ENCODE data around the gene GRAP. TPM values are rescaled to one million over a fixed set of nuclear protein-coding genes. Genes with fewer than 3 reads are reported as not detected.

GRAP gene
- total and polyA plus RNA-seq, 12 donors: 0.99 to 3.7 (median 2.3) TPM

DNA sequence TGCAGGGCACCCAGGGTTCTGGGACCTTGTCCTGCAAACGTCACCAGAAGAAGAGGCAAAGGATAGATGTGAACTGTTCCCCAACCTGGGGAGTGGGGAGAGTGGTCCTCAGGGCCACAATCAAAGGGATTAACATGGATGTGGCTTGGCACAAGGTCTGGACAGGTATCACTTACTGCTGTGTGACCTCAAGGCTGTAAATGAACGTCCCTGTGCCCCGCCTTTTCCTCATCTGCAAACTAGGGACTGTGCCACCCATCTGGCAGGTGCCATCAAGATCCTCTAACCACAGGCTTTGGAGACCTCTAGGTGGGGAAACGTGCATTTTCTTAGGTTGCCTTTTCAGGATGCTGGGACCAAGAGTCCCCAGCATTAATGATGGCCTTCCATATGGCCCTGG is 69.7 kb downstream of the GRAP start:
- no peak overlapping the region for H3K4me3 ChIP-seq
- H3K27me3 ChIP-seq: no peaks in the 10 kb centered on the region
- H3K4me1 ChIP-seq: no peaks in the 10 kb centered on the region
- intact Hi-C loops (cut with DNase I): loop anchor here in 2 of 10 donors (2.0 to 10.0 kb wide), 2 partner anchors 36 to 48 kb away; no protein-coding TSS in a partner anchor
- no peak overlapping the region for H3K27ac ChIP-seq
- no peak for ATAC-seq
- WGBS, 2 donors: 83 to 85% methylated on average over 4 of the region's 4 CpGs
- H3K36me3 ChIP-seq: peaks cover 0 to 10% (median 0%) of the 10 kb centered on the region in 9 donors
- no peaks in the 10 kb centered on the region for H3K9me3 ChIP-seq
- no peak for DNase-seq
- TF ChIP-seq, protein P1, sequence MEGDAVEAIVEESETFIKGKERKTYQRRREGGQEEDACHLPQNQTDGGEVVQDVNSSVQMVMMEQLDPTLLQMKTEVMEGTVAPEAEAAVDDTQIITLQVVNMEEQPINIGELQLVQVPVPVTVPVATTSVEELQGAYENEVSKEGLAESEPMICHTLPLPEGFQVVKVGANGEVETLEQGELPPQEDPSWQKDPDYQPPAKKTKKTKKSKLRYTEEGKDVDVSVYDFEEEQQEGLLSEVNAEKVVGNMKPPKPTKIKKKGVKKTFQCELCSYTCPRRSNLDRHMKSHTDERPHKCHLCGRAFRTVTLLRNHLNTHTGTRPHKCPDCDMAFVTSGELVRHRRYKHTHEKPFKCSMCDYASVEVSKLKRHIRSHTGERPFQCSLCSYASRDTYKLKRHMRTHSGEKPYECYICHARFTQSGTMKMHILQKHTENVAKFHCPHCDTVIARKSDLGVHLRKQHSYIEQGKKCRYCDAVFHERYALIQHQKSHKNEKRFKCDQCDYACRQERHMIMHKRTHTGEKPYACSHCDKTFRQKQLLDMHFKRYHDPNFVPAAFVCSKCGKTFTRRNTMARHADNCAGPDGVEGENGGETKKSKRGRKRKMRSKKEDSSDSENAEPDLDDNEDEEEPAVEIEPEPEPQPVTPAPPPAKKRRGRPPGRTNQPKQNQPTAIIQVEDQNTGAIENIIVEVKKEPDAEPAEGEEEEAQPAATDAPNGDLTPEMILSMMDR (IDR thresholded peaks at IDR 0.05): no peak

- TF ChIP-seq, protein P1 (IDR thresholded peaks at IDR 0.05): no peak
- DNase-seq (no peak), ATAC-seq (no peak)
- Histone ChIP-seq H3K36me3 (peaks cover 0 to 10% (median 0%) of the 10 kb centered on the region in 9 donors), H3K27me3 (no peaks in the 10 kb centered on the region), H3K27ac (no peak overlapping the region), H3K9me3 (no peaks in the 10 kb centered on the region), H3K4me3 (no peak overlapping the region), H3K4me1 (no peaks in the 10 kb centered on the region)
- WGBS, 2 donors: 78 to 83% methylated on average over 4 of the region's 4 CpGs
- intact Hi-C loops (cut with DNase I): loop anchor here in 2 of 10 donors (2.0 to 10.0 kb wide), 2 partner anchors 37 to 49 kb away; no protein-coding TSS in a partner anchor
Observed at GRCh38 chr17:18976201-18976600, 70.6 kb downstream of the GRAP start.

- intact Hi-C loops (cut with DNase I): loop anchor here in 1 of 10 donors (10.0 kb wide), 1 partner anchor 49 kb away; no protein-coding TSS in a partner anchor
- Histone ChIP-seq H3K27ac (no peak overlapping the region), H3K27me3 (no peaks in the 10 kb centered on the region), H3K4me1 (no peaks in the 10 kb centered on the region), H3K9me3 (no peaks in the 10 kb centered on the region), H3K36me3 (peaks cover 0 to 10% (median 0%) of the 10 kb centered on the region in 9 donors), H3K4me3 (no peak overlapping the region)
- DNase-seq (no peak), ATAC-seq (no peak)
- 93 to 94% methylated on average over 13 of the region's 13 CpGs for WGBS, 2 donors
- TF ChIP-seq, protein P1 (IDR thresholded peaks at IDR 0.05): no peak
Observed at GRCh38 chr17:18975597-18975996, 71.2 kb downstream of the GRAP start.

DNA sequence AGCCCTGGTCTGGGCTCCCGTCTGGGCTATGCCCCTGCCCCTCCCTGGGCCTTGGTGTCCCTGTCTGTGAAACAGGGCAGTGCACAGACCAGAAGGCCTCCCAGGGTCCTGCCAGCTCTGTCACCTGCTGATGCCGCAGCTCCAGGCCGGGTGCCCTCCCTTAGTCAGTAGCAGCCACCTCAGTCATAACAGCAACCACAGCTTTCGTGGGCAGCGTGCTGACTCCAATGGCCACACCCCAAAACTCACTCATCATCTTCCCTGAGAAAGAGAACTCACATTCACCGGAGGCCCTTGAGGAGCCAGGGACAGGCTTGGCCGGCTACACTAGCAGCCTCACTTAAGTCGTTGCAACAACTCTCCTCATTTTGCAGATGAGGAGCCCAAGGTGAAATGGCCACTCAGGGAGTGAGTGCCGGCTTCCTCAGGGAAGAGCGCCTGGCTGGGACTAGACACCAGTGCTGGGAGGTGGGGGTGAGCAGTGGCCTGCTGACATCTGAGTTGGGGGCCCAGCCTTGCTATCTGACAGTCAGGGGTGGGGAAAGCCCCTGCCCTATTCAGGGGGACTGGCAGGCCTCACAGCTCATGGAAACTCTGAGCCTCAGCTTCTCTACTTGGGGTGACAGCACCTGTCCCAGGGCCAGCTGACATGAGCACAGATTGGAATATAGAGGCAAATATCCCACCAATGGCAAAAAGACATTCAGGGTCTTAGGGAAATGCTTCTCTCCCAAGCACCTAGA is 72.2 kb downstream of the GRAP start:
- WGBS, 2 donors: 87% methylated on average over 10 of the region's 10 CpGs
- TF ChIP-seq, protein P1 (IDR thresholded peaks at IDR 0.05): no peak
- no peak overlapping the region for H3K27ac ChIP-seq
- peaks cover 0 to 10% (median 0%) of the 10 kb centered on the region in 9 donors for H3K36me3 ChIP-seq
- H3K27me3 ChIP-seq: no peaks in the 10 kb centered on the region
- intact Hi-C loops (cut with DNase I): loop anchor here in 1 of 10 donors (10.0 kb wide), 1 partner anchor 50 kb away; no protein-coding TSS in a partner anchor
- no peak for DNase-seq
- H3K4me1 ChIP-seq: no peaks in the 10 kb centered on the region
- no peak for ATAC-seq
- no peak overlapping the region for H3K4me3 ChIP-seq
- no peaks in the 10 kb centered on the region for H3K9me3 ChIP-seq
